ENCODE data around the gene SASH1.
A peak's percentile ranks its signal among the peaks of the same experiment; 100 is the strongest.

The SASH1 gene

DNA sequence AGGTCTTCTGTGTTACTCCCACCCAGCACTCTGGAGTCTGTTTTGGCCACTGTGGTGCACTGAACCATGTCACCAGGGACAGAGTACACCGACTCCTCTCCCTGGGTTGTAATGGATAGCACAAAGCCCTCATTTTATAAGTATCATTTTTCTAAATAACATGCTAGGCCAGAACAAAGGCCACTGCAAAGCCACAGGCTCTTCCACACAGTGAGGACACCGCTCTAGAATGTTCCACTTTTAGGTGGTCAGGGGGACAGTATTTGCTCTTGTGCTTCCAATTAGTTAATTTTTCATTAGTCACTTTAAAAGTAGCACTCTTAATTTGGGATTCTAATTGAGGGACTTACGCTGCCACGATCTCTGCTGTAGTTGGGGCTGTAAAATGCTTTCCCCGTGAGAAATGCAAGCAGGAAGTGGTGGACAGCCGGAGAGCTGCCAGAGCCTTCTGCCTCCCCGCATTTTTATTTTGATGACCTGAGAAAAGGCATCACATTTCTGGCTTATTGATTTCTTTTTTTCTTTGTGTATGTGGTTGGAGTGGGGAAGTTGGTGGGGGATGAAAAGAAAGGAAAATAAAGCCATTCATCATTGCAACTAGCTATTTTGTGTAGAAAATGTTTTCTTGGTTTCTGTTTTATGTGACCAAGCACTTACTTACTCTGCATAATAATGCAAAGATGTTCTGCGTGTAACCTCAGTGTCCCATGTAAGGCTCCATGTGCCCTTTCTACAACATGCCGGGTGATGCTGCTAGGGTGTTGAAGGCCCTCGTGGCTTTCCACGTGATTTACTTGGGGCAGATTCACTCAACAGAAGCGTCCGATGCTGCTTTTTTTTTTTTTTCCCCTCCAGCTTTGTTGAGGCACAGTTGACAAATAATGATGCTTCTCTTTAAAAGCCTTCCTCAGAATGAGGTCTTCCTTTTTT is 195.9 kb downstream of the SASH1 start:
- peak in 9 of 58 donors; percentile 22 to 62 (median 41) for DNase-seq

GRCh38 chr6:148543540-148543939 is 200.9 kb downstream of the SASH1 start:
- DNase-seq, result no peak

DNA sequence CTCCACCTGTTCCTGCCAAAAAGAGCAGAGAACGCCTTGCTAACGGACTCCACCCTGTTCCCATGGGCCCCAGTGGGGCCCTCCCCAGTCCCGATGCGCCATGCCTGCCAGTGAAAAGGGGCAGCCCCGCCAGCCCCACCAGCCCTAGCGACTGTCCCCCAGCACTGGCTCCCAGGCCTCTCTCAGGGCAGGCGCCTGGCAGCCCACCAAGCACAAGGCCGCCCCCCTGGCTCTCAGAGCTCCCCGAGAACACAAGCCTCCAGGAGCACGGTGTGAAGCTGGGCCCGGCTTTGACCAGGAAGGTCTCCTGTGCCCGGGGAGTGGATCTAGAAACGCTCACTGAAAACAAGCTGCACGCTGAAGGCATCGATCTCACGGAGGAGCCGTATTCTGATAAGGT is 201.8 kb downstream of the SASH1 start:
- no peak for DNase-seq

DNA sequence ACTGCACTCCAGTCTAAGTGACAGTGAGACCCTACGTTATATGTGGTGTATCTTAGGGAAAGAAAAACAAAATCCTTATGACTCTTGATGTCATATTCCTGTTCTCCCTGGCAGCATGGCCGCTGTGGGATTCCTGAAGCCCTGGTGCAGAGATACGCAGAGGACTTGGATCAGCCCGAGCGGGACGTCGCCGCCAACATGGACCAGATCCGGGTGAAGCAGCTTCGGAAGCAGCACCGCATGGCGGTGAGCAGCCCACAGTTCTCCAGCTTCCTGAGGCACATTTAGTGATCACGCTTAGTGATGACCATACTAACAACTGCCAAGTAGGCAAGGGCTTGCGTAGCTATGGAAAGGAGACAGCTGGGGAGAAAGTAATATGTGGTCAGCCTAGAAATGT is 203.3 kb downstream of the SASH1 start:
- DNase-seq, result no peak

DNA sequence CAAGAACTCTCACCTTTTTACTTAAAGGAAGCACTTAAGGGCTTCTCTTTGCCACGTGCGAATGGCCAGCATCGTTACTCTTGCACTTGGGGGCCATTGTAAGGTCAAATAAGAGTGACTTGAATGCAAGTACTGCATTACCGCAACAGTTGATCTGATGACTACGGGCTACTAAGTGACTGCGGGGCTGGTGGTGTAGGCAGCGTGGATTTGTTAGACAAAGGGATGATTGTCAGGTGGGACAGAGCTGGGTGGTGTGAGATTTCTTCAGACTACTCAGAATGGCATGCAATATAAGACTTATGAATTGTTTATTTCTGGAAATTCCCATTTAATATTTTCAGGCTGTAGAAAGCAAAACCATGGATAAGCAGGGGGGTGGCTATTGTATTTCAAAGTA is 204.5 kb downstream of the SASH1 start:
- DNase-seq, result peak in 2 of 58 donors; percentile 28 to 51

DNA sequence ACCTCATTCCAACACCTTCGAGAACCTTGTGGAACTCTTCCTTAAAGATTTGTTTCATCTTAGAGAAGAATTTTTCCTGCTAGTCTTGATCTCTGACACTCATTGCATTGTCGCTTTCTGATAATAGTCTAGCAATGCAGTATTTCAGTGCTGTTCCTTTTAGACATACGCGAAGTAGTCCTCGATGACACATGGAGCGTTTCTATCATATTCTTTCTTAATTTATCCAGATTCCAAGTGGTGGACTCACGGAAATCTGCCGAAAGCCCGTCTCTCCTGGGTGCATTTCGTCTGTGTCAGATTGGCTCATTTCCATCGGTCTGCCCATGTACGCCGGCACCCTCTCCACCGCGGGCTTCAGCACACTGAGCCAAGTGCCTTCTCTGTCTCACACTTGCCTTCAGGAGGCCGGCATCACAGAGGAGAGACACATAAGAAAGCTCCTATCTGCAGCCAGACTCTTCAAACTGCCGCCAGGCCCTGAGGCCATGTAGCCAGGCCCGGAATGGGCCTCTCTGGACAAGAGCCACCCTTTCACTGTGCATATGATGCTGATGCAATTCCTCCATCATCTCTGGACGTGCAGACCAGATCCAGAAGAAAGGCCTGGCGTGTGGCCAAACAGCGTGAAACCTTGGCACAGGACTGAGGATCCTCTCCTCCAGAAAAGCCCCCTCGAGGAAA is 205.6 kb downstream of the SASH1 start:
- DNase-seq, result peak in 21 of 58 donors; percentile 23 to 95 (median 43)

GRCh38 chr6:148548749-148549140 is 206.1 kb downstream of the SASH1 start:
- DNase-seq, result no peak

- DNase-seq, result no peak
Observed at GRCh38 chr6:148550569-148550968, 207.9 kb downstream of the SASH1 start.

DNA sequence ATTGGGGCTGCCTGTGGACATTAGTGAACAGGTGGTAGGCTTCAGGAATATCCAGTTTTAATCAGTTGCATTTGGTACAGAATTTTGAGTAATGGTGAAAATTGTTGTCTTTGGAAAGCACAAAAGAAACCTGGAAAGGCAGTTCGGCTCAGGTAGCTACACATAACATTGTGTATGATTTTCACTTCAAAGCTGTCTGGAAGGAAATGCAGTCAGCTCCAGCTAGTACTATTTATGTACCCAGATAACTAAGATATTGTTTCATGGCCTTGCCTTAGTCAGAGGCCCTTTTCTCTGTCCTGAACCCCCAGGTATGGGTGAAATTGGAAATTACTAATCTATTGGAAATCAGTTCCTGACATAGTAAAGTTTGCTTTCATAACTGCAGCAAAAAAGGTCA is 208.6 kb downstream of the SASH1 start:
- DNase-seq, result no peak

DNA sequence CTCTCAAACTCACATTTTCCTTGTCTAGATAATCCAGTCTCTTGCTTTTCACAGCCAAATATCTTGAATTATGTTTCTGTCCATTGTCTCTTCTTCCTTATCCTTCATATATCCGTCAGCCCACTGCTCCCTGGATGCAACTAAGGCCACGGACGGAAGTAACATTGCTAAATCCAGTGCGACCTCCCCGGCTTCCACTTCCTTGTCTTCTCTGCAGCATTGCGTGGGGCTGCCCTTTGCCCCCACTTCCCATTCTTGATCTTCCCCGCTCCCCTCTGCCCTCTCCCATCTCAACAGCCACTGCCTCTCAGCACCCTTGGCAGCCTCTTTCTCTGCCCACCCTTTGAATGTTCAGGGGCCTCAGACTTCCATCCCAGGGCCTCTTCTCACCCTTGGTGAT is 213.8 kb downstream of the SASH1 start:
- no peak for DNase-seq

DNA sequence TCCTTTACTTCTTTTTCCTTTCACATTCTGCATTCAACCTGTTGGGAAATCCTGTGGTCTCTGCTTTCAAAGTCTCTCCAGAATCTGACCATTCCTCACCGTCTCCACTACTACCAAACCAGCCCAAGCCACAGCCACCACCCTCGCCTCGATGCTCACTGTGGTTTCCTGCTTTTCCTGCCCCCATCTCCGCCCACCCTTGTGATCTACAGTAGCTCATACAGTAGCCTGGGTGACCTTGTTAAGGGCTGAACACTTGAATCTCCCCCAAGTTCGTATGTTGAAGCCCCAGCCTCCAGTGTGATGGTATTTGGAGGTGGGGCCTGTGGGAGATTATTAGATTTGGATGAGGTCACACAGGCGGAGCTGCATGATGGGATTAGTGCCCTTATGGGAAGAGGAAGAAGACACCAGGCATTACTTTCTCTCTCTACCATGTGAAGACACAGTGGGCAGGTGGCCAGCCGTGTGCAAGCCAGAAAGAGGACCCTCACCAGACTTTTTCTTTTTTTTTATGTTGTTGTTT is 215.2 kb downstream of the SASH1 start:
- no peak for DNase-seq

DNA sequence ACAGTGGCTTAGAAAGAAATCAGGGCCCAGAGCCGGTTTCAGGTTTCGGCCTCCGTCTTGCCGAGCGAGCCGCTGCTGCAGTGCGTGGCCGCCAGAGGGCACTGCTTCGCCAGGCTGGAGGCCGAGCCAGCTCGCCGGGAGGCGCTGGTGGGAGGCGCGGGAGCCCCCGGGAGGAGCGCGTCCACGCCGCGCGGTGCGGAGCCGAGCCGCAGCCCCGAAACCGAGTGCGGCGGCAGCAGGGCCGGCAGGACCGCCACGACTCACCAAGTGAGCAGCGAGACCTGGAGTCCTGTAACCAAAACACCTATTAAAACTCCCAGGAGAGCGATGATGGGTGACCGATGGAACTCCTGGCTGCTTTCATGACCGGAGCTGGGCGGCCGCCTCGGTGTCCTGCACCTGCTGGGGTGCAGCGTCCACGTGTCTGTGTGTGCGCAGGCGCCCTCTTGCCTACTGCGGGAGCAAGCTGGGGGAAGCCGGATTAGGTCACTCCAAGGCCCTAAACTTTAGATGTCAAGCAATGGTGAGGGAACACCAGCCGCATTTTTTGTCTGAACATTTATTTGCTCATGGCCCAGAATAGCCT is 217.3 kb downstream of the SASH1 start:
- DNase-seq, result peak in 56 of 58 donors; percentile 24 to 91 (median 70)

DNA sequence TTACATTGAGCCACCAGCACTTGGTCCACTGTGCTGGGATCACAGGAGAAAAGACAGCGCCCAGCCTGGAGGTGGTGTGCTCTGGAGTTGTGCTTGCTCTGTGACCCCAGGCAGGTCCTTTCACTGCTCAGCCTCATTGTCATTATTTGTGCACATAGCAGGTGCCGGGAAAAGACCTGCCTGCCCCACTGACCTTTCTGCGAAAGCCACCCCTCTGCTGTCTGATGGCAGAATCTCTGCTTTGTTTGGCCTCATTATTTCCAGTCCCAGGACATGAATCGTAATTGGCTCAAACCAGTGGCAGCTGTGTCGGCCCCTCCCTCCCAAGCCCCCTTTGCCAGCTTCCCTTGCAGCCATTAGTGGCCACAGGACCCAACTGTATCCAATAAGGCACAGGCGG is 219.0 kb downstream of the SASH1 start:
- DNase-seq, result no peak

DNA sequence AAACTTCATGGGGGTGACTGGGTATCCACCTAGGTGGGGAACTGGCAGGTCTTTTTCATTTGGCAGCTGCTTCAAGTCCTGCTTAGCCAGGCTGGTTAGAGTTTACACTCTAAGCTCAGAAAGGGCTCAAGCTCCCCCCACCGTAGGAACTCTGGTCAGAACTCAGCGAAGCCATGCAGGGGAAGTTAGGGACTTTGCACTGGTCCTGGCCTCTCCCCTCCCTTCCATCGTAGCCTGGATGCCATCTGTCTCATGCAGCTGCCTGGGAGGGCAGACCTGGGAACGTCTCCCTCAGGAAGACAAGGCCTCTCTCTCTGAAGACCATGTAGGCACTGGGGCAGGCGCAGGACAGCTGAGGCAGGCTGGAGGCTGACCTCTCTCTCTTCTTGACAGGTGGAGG is 220.4 kb downstream of the SASH1 start:
- no peak for DNase-seq

DNA sequence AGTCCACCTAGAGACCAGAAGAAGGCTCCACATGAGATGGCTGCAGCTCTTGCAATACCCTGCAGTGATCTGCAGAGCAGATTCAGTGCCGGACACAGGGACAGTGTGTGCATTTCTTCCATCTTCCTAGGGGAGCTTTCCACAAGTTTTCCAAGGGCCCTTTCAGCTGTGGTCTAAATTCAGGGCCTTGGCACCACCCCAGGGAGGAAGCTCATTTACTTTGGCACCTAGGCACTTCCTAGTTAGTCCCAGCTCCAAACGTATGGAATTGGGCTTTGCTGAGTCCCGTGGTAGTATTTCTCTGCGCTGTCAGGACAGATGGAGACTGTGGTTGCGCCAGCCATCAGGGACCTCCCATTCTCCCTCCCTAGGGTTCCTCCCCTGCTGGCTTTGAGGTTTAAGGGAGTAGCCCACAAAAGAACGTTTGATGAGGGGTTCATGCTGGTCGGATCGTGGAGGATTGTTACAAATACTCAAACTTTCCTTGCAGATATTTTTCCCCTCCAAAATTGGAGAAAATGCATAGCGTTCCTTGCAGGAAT is 221.9 kb downstream of the SASH1 start:
- DNase-seq, result no peak

- no peak for DNase-seq
Observed at GRCh38 chr6:148565321-148565926, 222.8 kb downstream of the SASH1 start.

DNA sequence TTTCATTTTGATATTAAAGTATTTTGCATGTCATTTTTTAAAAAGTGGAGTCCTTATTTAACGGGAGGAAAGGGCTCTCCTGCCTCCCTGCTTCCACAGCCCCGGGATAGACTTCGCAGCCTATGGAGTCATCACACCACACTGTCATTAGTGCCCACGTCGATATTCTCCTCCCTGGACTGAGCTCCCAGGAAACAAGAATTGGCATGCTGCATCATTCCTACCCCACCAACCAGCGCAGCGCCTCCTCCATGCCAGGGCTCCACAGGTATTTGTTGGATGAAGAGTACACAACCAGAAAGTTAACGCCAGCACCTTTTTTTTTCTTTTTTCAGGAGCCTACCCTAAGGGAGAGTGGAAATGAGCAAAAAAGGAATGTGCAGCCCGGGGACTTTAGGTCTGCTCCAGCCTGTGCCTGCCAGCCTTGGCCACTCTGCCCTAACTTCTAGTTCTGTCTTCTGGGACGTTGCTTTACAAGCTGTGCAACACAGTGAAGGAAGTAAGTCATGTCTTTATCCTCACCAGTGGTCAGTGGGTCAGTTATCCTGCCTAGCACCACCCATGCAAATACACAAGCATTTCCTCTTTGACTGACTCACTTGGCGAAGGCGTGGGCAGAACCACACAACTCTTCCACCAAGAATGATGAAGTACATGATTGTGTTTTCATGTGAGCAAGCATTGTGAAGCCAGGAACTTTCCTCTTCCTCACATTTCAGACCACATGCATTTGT is 223.5 kb downstream of the SASH1 start:
- DNase-seq, result peak in 2 of 58 donors; percentile 18 to 34

DNA sequence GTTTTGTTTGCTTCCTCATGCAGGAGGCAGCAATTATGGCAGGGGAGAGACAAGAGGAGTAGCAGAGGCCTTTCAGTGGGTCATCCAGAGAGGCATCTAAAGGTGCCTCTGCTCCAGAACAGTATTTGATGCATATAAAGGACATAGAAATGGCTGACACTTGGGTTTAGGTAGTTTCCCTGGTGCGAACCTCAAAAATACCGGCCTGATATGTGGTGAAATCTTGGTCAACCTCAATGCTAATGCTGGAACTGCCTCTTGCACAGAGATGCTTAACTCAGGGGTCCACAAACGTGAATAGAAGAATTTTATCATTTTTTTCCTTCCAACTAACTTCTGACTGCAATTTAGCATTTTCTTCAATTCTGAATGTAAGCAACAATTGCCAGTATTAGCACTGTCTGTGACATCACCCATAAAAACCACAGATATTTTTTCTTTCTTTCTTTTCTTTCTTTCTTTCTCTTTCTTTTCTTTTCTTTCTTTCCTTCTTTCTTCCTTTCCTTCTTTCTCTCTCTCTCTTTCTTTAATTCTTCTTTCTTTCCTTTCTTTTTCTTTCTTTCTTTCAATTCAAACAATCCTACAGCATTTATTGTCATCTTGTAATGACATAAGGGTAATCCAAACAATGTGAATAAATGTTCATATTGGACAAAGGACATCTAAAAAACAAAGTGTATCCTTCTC is 224.2 kb downstream of the SASH1 start:
- no peak for DNase-seq

- DNase-seq, result no peak
Observed at GRCh38 chr6:148570456-148570855, 227.8 kb downstream of the SASH1 start.

Data from anterior cingulate cortex (tissue), 58 donors.